HFFc6 (cell line): ENCODE data around the gene LRP1B. TPM values are rescaled to one million over a fixed set of nuclear protein-coding genes. Genes with fewer than 3 reads are reported as not detected.

Source experiments
- DNase-seq: peaks from one replicate; pipeline ENCODE4 v3.0.0-alpha.2; 2018
- H3K27ac Mint-ChIP-seq: 2 replicates; pipeline ENCODE4 v1.8.0; 2020; ENCODE audit warnings: mild to moderate bottlenecking, mixed read lengths
- H3K27me3 Mint-ChIP-seq: 2 replicates; pipeline ENCODE4 v1.8.0; 2021; ENCODE audit warnings: mild to moderate bottlenecking, moderate library complexity, mixed read lengths; ENCODE audit not compliant: insufficient read depth
- H3K36me3 Mint-ChIP-seq: 2 replicates; pipeline ENCODE4 v1.8.0; 2021; ENCODE audit warnings: low read depth, mixed read lengths
- H3K4me1 Mint-ChIP-seq: 2 replicates; pipeline ENCODE4 v1.8.0; 2020; ENCODE audit warnings: low read depth, mixed read lengths
- H3K4me3 Mint-ChIP-seq: 2 replicates; pipeline ENCODE4 v1.8.0; 2020; ENCODE audit warnings: mild to moderate bottlenecking, moderate library complexity, mixed read lengths
- H3K9me3 Mint-ChIP-seq: 2 replicates; pipeline ENCODE4 v1.8.0; 2020; ENCODE audit warnings: mild to moderate bottlenecking, mixed read lengths
- total RNA-seq, 6 experiments: library from RNA; stranded (reverse); fragmentation: NEBNext Ultra II Directional; extraction: Animal tissue kit (Norgen Biotek cat#: 25700); gene quantifications; 2 replicates in 1 of 6; 3 replicates in 5 of 6; pipeline ENCODE4 v1.2.3, GENCODE V29; 2021
- TF ChIP-seq, protein P1 (sequence below): fragments of 200-600 bp; sonication (generic); IDR thresholded peaks from 2 replicates; pipeline ENCODE4 v1.5.0; 2021; ENCODE audit warnings: antibody characterized with exemption, mild to moderate bottlenecking

The LRP1B gene
- total RNA-seq, 6 experiments from 2014 or later, result not detected

DNA sequence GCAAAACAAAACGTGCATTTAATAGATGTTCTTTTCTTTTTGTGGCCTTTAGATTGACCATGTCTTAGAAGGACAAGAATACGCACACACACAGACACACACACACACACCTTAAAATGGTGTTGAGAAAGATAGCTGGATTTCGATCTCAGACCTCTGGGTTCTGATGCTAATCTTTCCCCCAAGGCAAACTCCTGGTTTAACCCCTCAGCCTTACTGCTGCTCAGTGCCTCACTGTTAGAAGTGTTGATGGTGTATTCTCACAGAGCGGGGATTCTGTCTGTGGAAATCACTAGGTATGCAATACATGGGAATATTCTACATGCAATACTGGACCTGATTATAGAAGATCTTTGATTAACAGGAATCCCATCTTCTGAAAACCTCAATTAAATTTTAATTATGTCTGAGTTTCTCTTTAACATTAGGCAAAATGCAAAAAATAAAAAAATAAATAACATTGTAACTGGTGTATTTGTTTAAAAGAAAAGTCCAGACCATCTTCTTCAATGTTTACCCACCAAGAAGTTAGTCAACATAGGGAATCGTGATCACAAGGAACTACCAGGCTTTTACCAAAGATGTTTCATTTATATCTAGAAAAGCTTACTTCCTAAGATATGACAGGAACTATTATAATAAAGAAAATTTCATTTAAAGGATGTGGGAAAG, 613.5 kb downstream of the LRP1B start:
- no peaks in the 10 kb centered on the region for H3K36me3 Mint-ChIP-seq
- no peaks in the 10 kb centered on the region for H3K27me3 Mint-ChIP-seq
- peaks cover 18% of the 10 kb centered on the region for H3K9me3 Mint-ChIP-seq
- no peak overlapping the region for H3K4me3 Mint-ChIP-seq
- no peak overlapping the region for H3K27ac Mint-ChIP-seq
- no peaks in the 10 kb centered on the region; the same call in 1 of the 2 replicates for H3K4me1 Mint-ChIP-seq
- no peak for DNase-seq
- TF ChIP-seq, protein P1, sequence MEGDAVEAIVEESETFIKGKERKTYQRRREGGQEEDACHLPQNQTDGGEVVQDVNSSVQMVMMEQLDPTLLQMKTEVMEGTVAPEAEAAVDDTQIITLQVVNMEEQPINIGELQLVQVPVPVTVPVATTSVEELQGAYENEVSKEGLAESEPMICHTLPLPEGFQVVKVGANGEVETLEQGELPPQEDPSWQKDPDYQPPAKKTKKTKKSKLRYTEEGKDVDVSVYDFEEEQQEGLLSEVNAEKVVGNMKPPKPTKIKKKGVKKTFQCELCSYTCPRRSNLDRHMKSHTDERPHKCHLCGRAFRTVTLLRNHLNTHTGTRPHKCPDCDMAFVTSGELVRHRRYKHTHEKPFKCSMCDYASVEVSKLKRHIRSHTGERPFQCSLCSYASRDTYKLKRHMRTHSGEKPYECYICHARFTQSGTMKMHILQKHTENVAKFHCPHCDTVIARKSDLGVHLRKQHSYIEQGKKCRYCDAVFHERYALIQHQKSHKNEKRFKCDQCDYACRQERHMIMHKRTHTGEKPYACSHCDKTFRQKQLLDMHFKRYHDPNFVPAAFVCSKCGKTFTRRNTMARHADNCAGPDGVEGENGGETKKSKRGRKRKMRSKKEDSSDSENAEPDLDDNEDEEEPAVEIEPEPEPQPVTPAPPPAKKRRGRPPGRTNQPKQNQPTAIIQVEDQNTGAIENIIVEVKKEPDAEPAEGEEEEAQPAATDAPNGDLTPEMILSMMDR, result no peak

DNA sequence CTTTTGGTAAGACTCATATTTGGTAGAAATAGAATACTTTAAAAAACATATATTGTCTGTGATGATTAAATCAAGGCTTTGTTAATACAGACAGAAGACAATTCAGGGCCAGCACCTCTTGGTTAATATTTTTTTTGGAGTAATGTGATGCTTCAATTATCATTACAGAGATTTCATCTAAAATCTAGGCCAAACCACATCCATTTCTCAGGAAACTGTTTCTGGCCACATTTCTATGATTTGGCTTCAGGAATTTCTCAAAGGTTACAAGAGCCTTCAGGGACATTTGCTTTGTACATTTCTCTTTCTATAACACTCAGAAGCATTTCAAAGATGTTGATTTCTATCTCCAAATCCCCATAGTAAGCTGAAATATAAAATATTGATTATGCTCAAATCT, 614.9 kb downstream of the LRP1B start:
- TF ChIP-seq, protein P1, result no peak
- Mint-ChIP-seq H3K4me3 (no peak overlapping the region), H3K36me3 (no peaks in the 10 kb centered on the region), H3K27ac (no peak overlapping the region), H3K4me1 (no peaks in the 10 kb centered on the region; the same call in 1 of the 2 replicates), H3K27me3 (no peaks in the 10 kb centered on the region), H3K9me3 (peaks cover 18% of the 10 kb centered on the region)
- no peak for DNase-seq

DNA sequence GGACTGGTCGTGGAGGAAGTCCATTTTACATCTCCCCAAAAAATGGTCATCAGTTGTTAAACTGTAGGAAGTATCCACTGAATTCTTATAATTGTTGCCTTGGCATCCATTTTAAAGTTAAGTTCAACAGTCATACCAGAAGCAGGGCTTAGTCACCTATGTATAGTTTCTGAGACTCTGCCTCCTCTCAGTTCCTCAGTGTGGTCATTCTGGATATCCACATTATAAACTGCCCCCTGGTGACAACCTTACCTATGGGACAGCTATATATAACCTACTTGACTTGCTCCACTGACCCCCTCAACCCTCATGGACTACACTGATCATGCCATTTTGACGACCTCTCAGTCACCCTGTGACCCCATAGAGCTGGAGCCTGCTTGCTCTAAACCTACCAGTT, 617.0 kb downstream of the LRP1B start:
- no peaks in the 10 kb centered on the region for H3K36me3 Mint-ChIP-seq
- H3K4me1 Mint-ChIP-seq, result no peaks in the 10 kb centered on the region; the same call in 1 of the 2 replicates
- no peak overlapping the region for H3K4me3 Mint-ChIP-seq
- H3K27me3 Mint-ChIP-seq, result no peaks in the 10 kb centered on the region
- no peak overlapping the region for H3K27ac Mint-ChIP-seq
- TF ChIP-seq, protein P1, result no peak
- peaks cover 19% of the 10 kb centered on the region; the same call in 1 of the 2 replicates for H3K9me3 Mint-ChIP-seq
- no peak for DNase-seq

GRCh38 chr2:141508806-141509595, 621.8 kb downstream of the LRP1B start:
- Mint-ChIP-seq H3K27ac (peak overlapping the region; percentile 27; the same call in 1 of the 2 replicates), H3K27me3 (no peaks in the 10 kb centered on the region), H3K4me1 (no peaks in the 10 kb centered on the region; the same call in 1 of the 2 replicates), H3K4me3 (no peak overlapping the region), H3K36me3 (no peaks in the 10 kb centered on the region), H3K9me3 (peaks cover 8% of the 10 kb centered on the region; the same call in 1 of the 2 replicates)
- no peak for DNase-seq
- TF ChIP-seq, protein P1, result no peak

- Mint-ChIP-seq H3K27me3 (no peaks in the 10 kb centered on the region), H3K36me3 (no peaks in the 10 kb centered on the region), H3K27ac (peak overlapping the region; percentile 27; the same call in 1 of the 2 replicates)
These were observed 622.6 kb downstream of the LRP1B start for GRCh38 chr2:141508086-141508752.

More at GRCh38 chr2:141508086-141508752, 622.6 kb downstream of the LRP1B start:
- H3K4me1 Mint-ChIP-seq, result no peaks in the 10 kb centered on the region; the same call in 1 of the 2 replicates
- peak; percentile 19 for DNase-seq
- H3K9me3 Mint-ChIP-seq, result 0 out of 2 replicates have a peak, but pooled peaks cover 6% of the 10 kb centered on the region
- TF ChIP-seq, protein P1, result no peak
- no peak overlapping the region for H3K4me3 Mint-ChIP-seq
